Esophagus muscularis mucosa (tissue), 3 donors: ENCODE results near the gene CCDC186.

Source experiments
- POLR2A ChIP-seq: fragments of 450-650 bp; IDR thresholded peaks from one replicate; pipeline ENCODE4 v1.6.1; 2017; ENCODE audit warnings: antibody characterized with exemption, moderate library complexity, mild to moderate bottlenecking, low read depth
- TF ChIP-seq, protein P1 (sequence below), 3 experiments: fragments of 200-600 bp in 2 of 3; fragments of 450-650 bp in 1 of 3; sonication (generic) in 2 of 3; IDR thresholded peaks; one replicate each; pipeline ENCODE4 v1.5.1; 2017 to 2019; ENCODE audit warnings: antibody characterized with exemption in 3 of 3, mild to moderate bottlenecking in 2 of 3, moderate library complexity in 1 of 3

- no peak for TF ChIP-seq POLR2A
- TF ChIP-seq, protein P1, sequence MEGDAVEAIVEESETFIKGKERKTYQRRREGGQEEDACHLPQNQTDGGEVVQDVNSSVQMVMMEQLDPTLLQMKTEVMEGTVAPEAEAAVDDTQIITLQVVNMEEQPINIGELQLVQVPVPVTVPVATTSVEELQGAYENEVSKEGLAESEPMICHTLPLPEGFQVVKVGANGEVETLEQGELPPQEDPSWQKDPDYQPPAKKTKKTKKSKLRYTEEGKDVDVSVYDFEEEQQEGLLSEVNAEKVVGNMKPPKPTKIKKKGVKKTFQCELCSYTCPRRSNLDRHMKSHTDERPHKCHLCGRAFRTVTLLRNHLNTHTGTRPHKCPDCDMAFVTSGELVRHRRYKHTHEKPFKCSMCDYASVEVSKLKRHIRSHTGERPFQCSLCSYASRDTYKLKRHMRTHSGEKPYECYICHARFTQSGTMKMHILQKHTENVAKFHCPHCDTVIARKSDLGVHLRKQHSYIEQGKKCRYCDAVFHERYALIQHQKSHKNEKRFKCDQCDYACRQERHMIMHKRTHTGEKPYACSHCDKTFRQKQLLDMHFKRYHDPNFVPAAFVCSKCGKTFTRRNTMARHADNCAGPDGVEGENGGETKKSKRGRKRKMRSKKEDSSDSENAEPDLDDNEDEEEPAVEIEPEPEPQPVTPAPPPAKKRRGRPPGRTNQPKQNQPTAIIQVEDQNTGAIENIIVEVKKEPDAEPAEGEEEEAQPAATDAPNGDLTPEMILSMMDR (IDR thresholded peaks at IDR 0.05): no peak
These were observed 49.1 kb upstream of the CCDC186 start for GRCh38 chr10:114223066-114223465.
